HepG2 (cell line): ENCODE measurements around the gene PAK2. TPM values are rescaled to one million over a fixed set of nuclear protein-coding genes. Genes with fewer than 3 reads are reported as not detected.

Experiments
- KLF13 ChIP-seq: sonication (generic); formaldehyde crosslinking; IDR thresholded peaks from 2 replicates; pipeline ENCODE4 v1.4.0; 2020; ENCODE audit warnings: mild to moderate bottlenecking, missing genetic modification reagents
- LCORL ChIP-seq, 2 experiments: fragments of 450-650 bp in 1 of 2; sonication (generic) in 1 of 2; formaldehyde crosslinking in 1 of 2; IDR thresholded peaks; 2 replicates each; pipeline versions ENCODE4 v1.5.0 to v1.6.1; 2017 to 2020; ENCODE audit warnings: antibody characterized with exemption in 1 of 2, missing genetic modification reagents in 1 of 2
- MIER2 ChIP-seq: IDR thresholded peaks from 2 replicates; pipeline ENCODE4 v1.6.1; 2016; ENCODE audit warnings: missing biosample characterization, missing genetic modification reagents
- MLX ChIP-seq: IDR thresholded peaks from 2 replicates; pipeline ENCODE4 v1.6.1; 2016
- MNT ChIP-seq: fragments of 450-650 bp; IDR thresholded peaks from 2 replicates; pipeline ENCODE4 v1.6.1; 2016
- MTERF4 ChIP-seq: sonication (generic); formaldehyde crosslinking; IDR thresholded peaks from 2 replicates; pipeline ENCODE4 v1.8.0; 2023; ENCODE audit warnings: mild to moderate bottlenecking, missing genetic modification reagents
- NCOA2 ChIP-seq: sonication (generic); formaldehyde crosslinking; IDR thresholded peaks from 2 replicates; pipeline ENCODE4 v1.8.0; 2022; ENCODE audit warnings: inconsistent platforms
- NCOA5 ChIP-seq: sonication (generic); formaldehyde crosslinking; IDR thresholded peaks from 2 replicates; pipeline ENCODE4 v1.4.0; 2020; ENCODE audit warnings: missing genetic modification reagents
- PAF1 ChIP-seq: IDR thresholded peaks from 2 replicates; pipeline ENCODE4 v1.6.1; 2016; ENCODE audit warnings: missing genetic modification reagents, missing compliant biosample characterization
- POLR2AphosphoS2 ChIP-seq: IDR thresholded peaks from 2 replicates; pipeline ENCODE4 v1.6.1; 2011; ENCODE audit warnings: low read depth, low read length, improper control_type of control experiment
- ZNF318 ChIP-seq: sonication (generic); formaldehyde crosslinking; IDR thresholded peaks from 2 replicates; pipeline ENCODE4 v1.4.0; 2020; ENCODE audit warnings: mild to moderate bottlenecking, missing genetic modification reagents
- ZNF44 ChIP-seq: sonication (generic); formaldehyde crosslinking; IDR thresholded peaks from 2 replicates; pipeline ENCODE4 v1.5.1; 2020; ENCODE audit warnings: mild to moderate bottlenecking, missing genetic modification reagents
- ZNF441 ChIP-seq: sonication (generic); formaldehyde crosslinking; IDR thresholded peaks from 2 replicates; pipeline ENCODE4 v1.7.0; 2021; ENCODE audit warnings: missing genetic modification reagents, borderline replicate concordance
- ZNF660 ChIP-seq: sonication (generic); formaldehyde crosslinking; IDR thresholded peaks from 2 replicates; pipeline ENCODE4 v1.5.1; 2020; ENCODE audit warnings: mild to moderate bottlenecking, low read depth, missing genetic modification reagents, borderline replicate concordance
- ZNF691 ChIP-seq: sonication (generic); formaldehyde crosslinking; IDR thresholded peaks from 2 replicates; pipeline ENCODE4 v1.4.0; 2020; ENCODE audit warnings: missing genetic modification reagents, low read depth, mild to moderate bottlenecking, borderline replicate concordance
- ZSCAN30 ChIP-seq: sonication (generic); formaldehyde crosslinking; IDR thresholded peaks from 2 replicates; pipeline ENCODE4 v1.5.0; 2020; ENCODE audit warnings: mild to moderate bottlenecking, missing genetic modification reagents
- polyA plus RNA-seq, 8 experiments: library from polyadenylated mRNA; depleted of rRNA in 3 of 8; stranded (reverse) in 7 of 8; unstranded in 1 of 8; fragments of >200 nt; fragmentation: Illumina TruSeq in 4 of 8; extraction: Trizol in 4 of 8; gene quantifications; 2 replicates each; pipeline versions ENCODE4 v1.2.1 to v1.2.3, GENCODE V29; 2011 to 2016; ENCODE audit warnings: low read depth in 4 of 8, missing spikeins in 1 of 8, mixed read lengths in 1 of 8; ENCODE audit not compliant: insufficient read depth in 1 of 8
- total RNA-seq, 5 experiments: library from RNA; depleted of rRNA; stranded (reverse); fragments of >200 nt; fragmentation: Illumina TruSeq; extraction: Trizol; gene quantifications; 2 replicates each; pipeline ENCODE4 v1.2.3, GENCODE V29; 2016; ENCODE audit warnings: low read depth in 1 of 5

PAK2 gene
- total and polyA plus RNA-seq, 2 of the 13 experiments (the other 11 are each of a cell fraction or from before 2014, with no cell fraction given): 23.0 to 24.7 TPM

GRCh38 chr3:196739671-196740480 is at the start of gene PAK2 (continued):
- TF ChIP-seq MNT: no peak
- TF ChIP-seq MIER2 (CRISPR knock-in tag): no peak
- peak; percentile 41; the same call in 1 of the 2 replicates for TF ChIP-seq MLX
- peak; percentile 74 for TF ChIP-seq ZNF441 (CRISPR knock-in tag)
- no peak for TF ChIP-seq NCOA2 (CRISPR knock-in tag)
- TF ChIP-seq LCORL (IDR thresholded peaks at IDR 0.05): no peak
- TF ChIP-seq LCORL (CRISPR knock-in tag; IDR thresholded peaks at IDR 0.05): no peak
- TF ChIP-seq ZNF44 (CRISPR knock-in tag): no peak
- TF ChIP-seq ZSCAN30 (CRISPR knock-in tag): no peak
- 0 out of 2 replicates have a peak, but pooled peaks have one; percentile 27 for TF ChIP-seq ZNF691 (CRISPR knock-in tag)
- TF ChIP-seq POLR2AphosphoS2: no peak
- TF ChIP-seq ZNF318 (CRISPR knock-in tag): no peak; the same call in 1 of the 2 replicates
- no peak for TF ChIP-seq NCOA5
- TF ChIP-seq MTERF4 (CRISPR knock-in tag): no peak; the same call in 1 of the 2 replicates
- no peak for TF ChIP-seq ZNF660 (CRISPR knock-in tag)
- TF ChIP-seq PAF1 (CRISPR knock-in tag): no peak
- TF ChIP-seq KLF13 (CRISPR knock-in tag): no peak
